Measurements from ENCODE around the gene SNRNP48. TPM values are rescaled to one million over a fixed set of nuclear protein-coding genes. Genes with fewer than 3 reads are reported as not detected.

Gene SNRNP48
- total and polyA plus RNA-seq, 2 of the 8 experiments (the other 6 are each of a cell fraction or from before 2014, with no cell fraction given), result 7.7 to 21.0 TPM

DNA sequence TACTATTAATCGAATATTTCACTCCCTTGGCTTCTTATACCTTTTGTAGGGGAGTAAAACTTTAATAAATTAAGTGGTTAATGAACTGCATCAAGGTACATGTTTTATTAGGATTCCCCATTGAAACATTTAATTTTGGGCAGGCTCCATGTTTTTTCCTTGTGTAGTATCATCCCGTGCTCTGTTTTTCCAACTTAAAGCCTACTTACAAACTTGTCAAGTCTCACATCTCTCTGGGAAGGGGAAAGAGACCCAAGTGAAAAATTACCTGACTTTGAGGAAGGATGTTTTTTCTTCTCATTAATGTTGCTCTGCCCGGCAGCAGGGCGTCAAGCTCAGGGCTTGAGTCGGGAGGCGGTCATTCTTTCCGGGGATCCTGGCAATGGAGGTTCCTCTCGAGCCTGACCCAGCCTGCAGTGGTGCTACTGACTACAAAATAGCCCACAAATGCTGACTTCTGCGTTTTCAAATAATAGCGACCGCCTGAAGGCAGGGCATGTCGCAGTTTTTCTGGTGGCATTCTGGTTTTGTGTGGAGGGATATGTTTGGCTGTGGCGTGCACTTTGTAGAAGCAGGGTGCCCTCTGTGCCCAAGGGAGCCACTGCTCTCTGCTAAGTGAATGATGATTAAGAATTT, 46.1 kb upstream of the SNRNP48 start:
- Histone ChIP-seq H3K9me3 (ENCODE audit: insufficient read depth in 2 of 2, low read depth in 1 of 2, low read length in 1 of 2) (no peaks in the 10 kb centered on the region), H4K8ac (ENCODE audit: extremely low read depth, insufficient read depth, low read length) (0 out of 2 replicates have a peak overlapping the region, but pooled peaks have one; percentile 35), H2BK12ac (ENCODE audit: low read depth, low read length) (no peak overlapping the region), H2AK5ac (ENCODE audit: low read depth, low read length) (no peak overlapping the region), H3K23ac (ENCODE audit: insufficient read length) (no peak overlapping the region), H2BK5ac (ENCODE audit: low read depth, low read length) (no peak overlapping the region), H3K56ac (replicated peaks; ENCODE audit: insufficient read length, low read depth, low read length) (no peak overlapping the region), H3K27me3 (replicated peaks in 1 of 4; ENCODE audit: control insufficient read depth in 3 of 4, extremely low read depth in 1 of 4, insufficient read depth in 3 of 4, low read length in 3 of 4) (peaks cover 0 to 17% (median 11%) of the 10 kb centered on the region in 4 experiments; a peak in 6 of 7 replicates), H3K79me2 (ENCODE audit: control insufficient read depth in 1 of 2, insufficient read depth in 2 of 2, low read length in 2 of 2) (peaks cover 0 to 44% of the 10 kb centered on the region in 2 experiments; a peak in 2 of 4 replicates), H2BK15ac (ENCODE audit: low read length) (no peak overlapping the region), H4K91ac (replicated peaks; ENCODE audit: insufficient read length, low read length) (no peak overlapping the region), H3K18ac (ENCODE audit: extremely low read depth, low read length) (no peak overlapping the region), H3K27ac (ENCODE audit: low read depth, low read length) (no peak overlapping the region), H3K14ac (ENCODE audit: insufficient read length) (no peak overlapping the region), H3K4me1 (replicated peaks in 1 of 4; ENCODE audit: control insufficient read depth in 3 of 4, insufficient read depth in 4 of 4, low read length in 3 of 4) (peaks cover 8 to 21% (median 12%) of the 10 kb centered on the region in 4 experiments), H2AFZ (ENCODE audit: low read length) (no peak overlapping the region), H3K79me1 (ENCODE audit: low read depth, low read length) (peaks cover 2% of the 10 kb centered on the region; the same call in 1 of the 2 replicates), H2BK120ac (replicated peaks; ENCODE audit: low read depth, low read length) (no peak overlapping the region), H3K4me2 (ENCODE audit: insufficient read depth in 1 of 2, low read depth in 2 of 2, low read length in 2 of 2) (peak overlapping the region; percentile 79 to 86), H3K4me3 (ENCODE audit: extremely low read depth in 1 of 4, insufficient read depth in 2 of 4, low read depth in 3 of 4, low read length in 4 of 4) (peak overlapping the region; percentile 17 to 93 (median 83); a peak in 7 of 8 replicates), H4K20me1 (replicated peaks in 1 of 2; ENCODE audit: control insufficient read depth in 1 of 2, insufficient read depth in 2 of 2, low read length in 2 of 2) (peaks cover 0 to 3% of the 10 kb centered on the region in 2 experiments), H2BK20ac (ENCODE audit: low read length) (0 out of 2 replicates have a peak overlapping the region, but pooled peaks have one; percentile 35), H4K5ac (ENCODE audit: insufficient read length, low read depth, low read length) (no peak overlapping the region), H3K4ac (replicated peaks; ENCODE audit: insufficient read length, low read depth, low read length) (no peak overlapping the region), H3K36me3 (ENCODE audit: control insufficient read depth in 2 of 4, insufficient read depth in 4 of 4, low read length in 3 of 4) (no peaks in the 10 kb centered on the region), H3K9ac (replicated peaks in 1 of 4; ENCODE audit: extremely low read depth in 1 of 4, low read depth in 3 of 4, low read length in 3 of 4) (peak overlapping the region in 1 of 4 experiments; percentile 26; a peak in 2 of 7 replicates), H3K23me2 (ENCODE audit: low read depth, low read length) (peaks cover 2% of the 10 kb centered on the region; the same call in 1 of the 2 replicates)
- CTCF ChIA-PET (ENCODE audit: partially characterized antibody), result interaction anchor here (1.4 kb wide), 1 partner anchor 17 kb away, joined by 3 read pairs; no protein-coding TSS in a partner anchor
- TF ChIP-seq ZNF274 (IDR thresholded peaks at IDR 0.05; ENCODE audit: borderline replicate concordance, extremely low read depth, low read length) (no peak), SIX5 (IDR thresholded peaks at IDR 0.05; ENCODE audit: low read depth, low read length) (no peak), YY1 (IDR thresholded peaks at IDR 0.05; ENCODE audit: low read depth, low read length) (0 out of 2 replicates have a peak, but pooled peaks have one; percentile 26), MAFK (IDR thresholded peaks at IDR 0.05; ENCODE audit: low read depth, low read length) (peak; percentile 20; the same call in 1 of the 2 replicates), CBX5 (IDR thresholded peaks at IDR 0.05; ENCODE audit: low read depth, low read length) (no peak), EP300 (IDR thresholded peaks at IDR 0.05; ENCODE audit: borderline replicate concordance in 1 of 2, low read depth in 2 of 2, low read length in 2 of 2) (no peak), CHD2 (IDR thresholded peaks at IDR 0.05; ENCODE audit: low read length) (no peak)
- DNase-seq (ENCODE audit: low read depth in 1 of 2, low spot score in 2 of 2) (no peak), FAIRE-seq (no peak)
- 21% methylated on average over 13 of the region's 13 CpGs; no CpG with 5 or more reads in 1 of the 2 experiments for WGBS, 2 experiments (ENCODE audit: extremely low coverage in 1 of 2, insufficient coverage in 1 of 2, insufficient read length in 1 of 2, insufficient replicate concordance in 2 of 2, low coverage in 1 of 2, low lambda C conversion rate in 2 of 2, missing lambda C conversion rate in 1 of 2)
- POLR2A ChIA-PET (ENCODE audit: partially characterized antibody), result interaction anchor here (1.4 kb wide), 1 partner anchor 10 kb away, joined by 3 read pairs; no protein-coding TSS in a partner anchor

All from H1 (cell line).